Measurements from ENCODE around the gene LMNB1.

DNA sequence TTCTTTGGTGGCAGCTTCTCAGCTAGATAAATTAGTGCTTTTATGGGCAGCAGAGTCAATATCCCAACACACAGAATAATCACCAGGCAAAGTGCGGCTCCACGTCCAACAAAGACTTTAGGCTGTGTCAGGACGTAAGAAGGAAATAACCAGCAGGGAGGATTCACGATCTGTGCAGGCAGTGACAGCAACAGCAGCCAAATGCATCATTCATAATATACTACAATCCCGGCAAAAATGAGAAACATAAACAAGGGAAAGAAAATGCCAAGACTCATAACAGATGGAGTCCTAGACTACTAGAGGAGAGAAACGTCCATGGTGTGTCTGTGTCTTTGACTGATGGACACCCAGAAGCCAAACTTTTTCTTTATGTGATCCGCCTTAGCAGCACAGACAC is 100.7 kb downstream of the LMNB1 start:
- TF ChIP-seq, protein P1, sequence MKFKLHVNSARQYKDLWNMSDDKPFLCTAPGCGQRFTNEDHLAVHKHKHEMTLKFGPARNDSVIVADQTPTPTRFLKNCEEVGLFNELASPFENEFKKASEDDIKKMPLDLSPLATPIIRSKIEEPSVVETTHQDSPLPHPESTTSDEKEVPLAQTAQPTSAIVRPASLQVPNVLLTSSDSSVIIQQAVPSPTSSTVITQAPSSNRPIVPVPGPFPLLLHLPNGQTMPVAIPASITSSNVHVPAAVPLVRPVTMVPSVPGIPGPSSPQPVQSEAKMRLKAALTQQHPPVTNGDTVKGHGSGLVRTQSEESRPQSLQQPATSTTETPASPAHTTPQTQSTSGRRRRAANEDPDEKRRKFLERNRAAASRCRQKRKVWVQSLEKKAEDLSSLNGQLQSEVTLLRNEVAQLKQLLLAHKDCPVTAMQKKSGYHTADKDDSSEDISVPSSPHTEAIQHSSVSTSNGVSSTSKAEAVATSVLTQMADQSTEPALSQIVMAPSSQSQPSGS (tag by site-specific recombination; IDR thresholded peaks at IDR 0.05; ENCODE audit: low read depth): no peak
- no peak for TF ChIP-seq CTCF (tag by site-specific recombination; IDR thresholded peaks at IDR 0.05)
- TF ChIP-seq, protein P2, sequence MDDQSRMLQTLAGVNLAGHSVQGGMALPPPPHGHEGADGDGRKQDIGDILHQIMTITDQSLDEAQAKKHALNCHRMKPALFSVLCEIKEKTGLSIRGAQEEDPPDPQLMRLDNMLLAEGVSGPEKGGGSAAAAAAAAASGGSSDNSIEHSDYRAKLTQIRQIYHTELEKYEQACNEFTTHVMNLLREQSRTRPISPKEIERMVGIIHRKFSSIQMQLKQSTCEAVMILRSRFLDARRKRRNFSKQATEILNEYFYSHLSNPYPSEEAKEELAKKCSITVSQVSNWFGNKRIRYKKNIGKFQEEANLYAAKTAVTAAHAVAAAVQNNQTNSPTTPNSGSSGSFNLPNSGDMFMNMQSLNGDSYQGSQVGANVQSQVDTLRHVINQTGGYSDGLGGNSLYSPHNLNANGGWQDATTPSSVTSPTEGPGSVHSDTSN (CRISPR knock-in tag; IDR thresholded peaks at IDR 0.05): no peak
- no peak for TF ChIP-seq ZNF776 (tag by site-specific recombination; IDR thresholded peaks at IDR 0.05; ENCODE audit: borderline replicate concordance)
- no peak for TF ChIP-seq ZNF76 (tag by site-specific recombination; IDR thresholded peaks at IDR 0.05; ENCODE audit: borderline replicate concordance, low read depth)
- TF ChIP-seq ZNF280D (tag by site-specific recombination; IDR thresholded peaks at IDR 0.05): no peak
- no peak for TF ChIP-seq ZNF274 (IDR thresholded peaks at IDR 0.05; ENCODE audit: low read length)
- TF ChIP-seq ZNF274 (tag by site-specific recombination; IDR thresholded peaks at IDR 0.05; ENCODE audit: borderline replicate concordance): no peak
- TF ChIP-seq ZNF324 (tag by site-specific recombination; IDR thresholded peaks at IDR 0.05): no peak
- TF ChIP-seq ZNF433 (tag by site-specific recombination; IDR thresholded peaks at IDR 0.05; ENCODE audit: low read depth): no peak
- TF ChIP-seq ZNF530 (tag by site-specific recombination; IDR thresholded peaks at IDR 0.05; ENCODE audit: low read depth): no peak
- no peak for TF ChIP-seq ZNF140 (tag by site-specific recombination; IDR thresholded peaks at IDR 0.05)
- TF ChIP-seq ZNF202 (tag by site-specific recombination; IDR thresholded peaks at IDR 0.05; ENCODE audit: borderline replicate concordance): no peak
